ENCODE results near the gene NEU4.

The NEU4 gene

GRCh38 chr2:241835611-241836010, 26.6 kb downstream of the NEU4 start:
- no peak for DNase-seq

GRCh38 chr2:241836292-241836691, 27.3 kb downstream of the NEU4 start:
- no peak for DNase-seq

- DNase-seq = no peak
Measured at GRCh38 chr2:241837197-241837965, 28.4 kb downstream of the NEU4 start.

- no peak for DNase-seq
Measured at GRCh38 chr2:241841181-241842066, 32.4 kb downstream of the NEU4 start.

- DNase-seq = no peak
Measured at GRCh38 chr2:241842067-241842415, 33.0 kb downstream of the NEU4 start.

- DNase-seq = peak; percentile 31 to 33
Measured at GRCh38 chr2:241842620-241843211, 33.7 kb downstream of the NEU4 start.

- DNase-seq = no peak
Measured at GRCh38 chr2:241843321-241844065, 34.5 kb downstream of the NEU4 start.

- DNase-seq = peak; percentile 75 to 81
Measured at GRCh38 chr2:241844066-241844728, 35.2 kb downstream of the NEU4 start.

GRCh38 chr2:241844831-241845578, 36.0 kb downstream of the NEU4 start:
- no peak for DNase-seq

GRCh38 chr2:241846406-241846805, 37.4 kb downstream of the NEU4 start:
- no peak for DNase-seq

DNA sequence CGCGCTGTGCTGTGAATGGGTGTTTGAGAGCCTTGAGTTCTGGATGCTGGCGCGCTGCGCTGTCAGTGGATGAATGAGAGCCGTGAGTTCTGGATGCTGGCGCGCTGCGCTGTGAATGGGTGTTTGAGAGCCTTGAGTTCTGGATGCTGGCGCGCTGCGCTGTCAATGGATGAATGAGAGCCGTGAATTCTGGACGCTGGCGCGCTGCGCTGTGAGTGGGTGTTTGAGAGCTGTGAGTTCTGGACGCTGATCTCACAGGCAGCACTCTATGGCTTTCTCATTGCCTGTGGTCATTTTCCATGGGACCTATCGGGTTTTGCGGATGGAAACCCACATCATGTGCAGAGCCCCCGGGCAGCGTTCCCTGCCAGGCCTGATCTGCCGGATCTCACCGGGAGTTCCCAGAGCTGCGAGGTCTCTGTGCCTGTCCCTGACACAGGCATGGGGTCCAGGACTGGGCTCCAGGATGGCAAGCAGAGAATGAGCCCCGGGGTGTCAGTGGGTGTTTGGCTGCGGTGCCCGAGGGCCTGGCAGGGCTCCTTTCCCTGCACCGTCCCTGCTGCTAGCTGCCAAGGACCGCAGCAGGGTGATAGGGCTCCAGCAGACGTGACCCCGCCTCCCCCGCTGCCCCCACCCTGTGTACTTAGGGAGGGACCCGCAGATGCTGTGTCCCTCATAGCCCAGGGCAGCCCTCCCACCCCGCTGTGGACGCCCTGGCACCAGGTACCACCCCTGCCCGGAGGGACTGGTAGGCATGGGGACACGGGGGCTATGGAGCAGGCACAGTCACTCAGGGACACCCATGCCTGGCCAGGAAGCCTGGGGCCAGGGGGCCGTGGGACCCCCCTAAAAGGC, 40.0 kb downstream of the NEU4 start:
- DNase-seq = no peak

GRCh38 chr2:241849616-241850543, 40.9 kb downstream of the NEU4 start:
- no peak for DNase-seq

- DNase-seq = no peak
Measured at GRCh38 chr2:241850544-241851324, 41.7 kb downstream of the NEU4 start.

- DNase-seq = no peak
Measured at GRCh38 chr2:241851325-241852115, 42.5 kb downstream of the NEU4 start.

DNA sequence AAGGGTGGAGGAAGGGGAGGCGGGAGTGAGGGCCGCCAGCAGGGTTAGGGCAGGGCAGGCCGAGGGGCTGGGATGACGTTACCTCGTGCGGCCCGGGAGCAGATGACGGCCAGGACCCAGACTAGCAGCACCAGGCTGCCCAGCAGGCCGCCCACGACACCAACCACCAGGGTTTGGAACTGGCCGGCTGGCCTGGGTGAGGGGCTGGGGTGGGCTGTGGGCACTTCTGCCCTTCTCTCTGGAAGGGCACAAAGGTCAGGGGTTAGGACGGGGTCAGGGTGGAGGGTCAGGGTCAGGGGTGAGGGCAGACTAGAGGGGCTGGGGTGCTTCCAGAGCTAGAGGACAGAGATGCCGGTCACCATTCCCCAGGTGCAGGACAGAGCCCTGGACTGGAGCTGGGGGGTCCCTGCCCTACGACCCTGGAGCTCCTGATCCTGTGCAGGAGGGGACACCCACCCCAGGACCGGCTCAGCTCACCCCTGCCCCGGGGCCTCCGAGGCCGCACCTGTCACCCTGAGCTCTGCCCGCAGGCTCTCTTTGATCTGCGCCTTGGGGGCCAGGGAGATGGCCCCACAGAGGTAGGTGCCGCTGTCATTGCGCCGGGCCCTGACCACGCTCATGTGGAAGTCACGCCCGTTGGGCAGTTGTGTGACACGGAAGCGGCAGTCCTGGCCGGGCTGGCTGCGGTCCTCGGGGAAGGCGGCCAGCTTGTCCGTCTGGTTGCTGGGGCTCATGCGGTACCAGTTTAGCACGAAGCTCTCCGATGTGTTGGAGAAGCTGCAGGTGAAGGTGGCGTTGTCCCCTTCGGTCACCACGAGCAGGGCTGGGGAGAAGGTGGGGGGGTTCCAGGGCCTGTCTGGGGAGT, 43.4 kb downstream of the NEU4 start:
- DNase-seq = no peak

GRCh38 chr2:241852981-241853631, 44.1 kb downstream of the NEU4 start:
- no peak for DNase-seq
